IMR-90 (cell line): Measurements from ENCODE around the gene NDUFA7. TPM values are rescaled to one million over a fixed set of nuclear protein-coding genes. Genes with fewer than 3 reads are reported as not detected.

Source experiments
- ATAC-seq: fragments of 200-7000 bp; cut with Tn5 transposase; 2 replicates; pipeline ENCODE4 v1.9.1; 2020; ENCODE audit warnings: low read depth, mild to moderate bottlenecking, moderate library complexity
- BruUV-seq: library from RNA; stranded (reverse); fragments of 400-500 nt; replicated peaks from 2 replicates; lab custom pipeline; 2021; lab: Mats Ljungman, UMichigan
- CTCF ChIA-PET: fragments of 300-600 bp; formaldehyde crosslinking; extraction: SDS; loops from one replicate; lab custom pipeline; 2021; ENCODE audit warnings: antibody characterized with exemption; lab: Yijun Ruan, JAX
- POLR2A ChIA-PET: fragments of 300-600 bp; sonication (Branson Sonifier 250); formaldehyde crosslinking; loops from one replicate; lab custom pipeline; 2022; ENCODE audit warnings: antibody characterized with exemption; ENCODE audit not compliant: unreplicated experiment; lab: Charles Lee
- DNase-seq: peaks from one replicate; pipeline ENCODE4 v3.0.0; 2013
- H2AFZ ChIP-seq: replicated peaks from 2 replicates; pipeline ENCODE3; 2013; ENCODE audit warnings: low read length, mild to moderate bottlenecking; ENCODE audit not compliant: poor library complexity
- H2AK5ac ChIP-seq: 2 replicates; pipeline ENCODE4 v1.6.1; 2013; ENCODE audit warnings: low read depth, low read length, inconsistent platforms
- H2AK9ac ChIP-seq: replicated peaks from 2 replicates; pipeline ENCODE3; 2013; ENCODE audit warnings: mild to moderate bottlenecking, low read depth, low read length, moderate library complexity; ENCODE audit not compliant: poor library complexity
- H2BK120ac ChIP-seq: 2 replicates; pipeline ENCODE4 v1.6.1; 2013; ENCODE audit warnings: low read depth, low read length, inconsistent platforms
- H2BK15ac ChIP-seq: 3 replicates; pipeline ENCODE4 v1.6.1; 2013; ENCODE audit warnings: low read depth, low read length, inconsistent platforms
- H2BK20ac ChIP-seq: 2 replicates; pipeline ENCODE4 v1.6.1; 2013; ENCODE audit warnings: low read depth, mild to moderate bottlenecking, inconsistent platforms, low read length, moderate library complexity
- H2BK5ac ChIP-seq: 2 replicates; pipeline ENCODE4 v1.6.1; 2013; ENCODE audit warnings: mild to moderate bottlenecking, low read depth, low read length, inconsistent platforms; ENCODE audit not compliant: poor library complexity, severe bottlenecking
- H3K14ac ChIP-seq: replicated peaks from 2 replicates; pipeline ENCODE4 v1.6.1; 2013; ENCODE audit warnings: low read depth, low read length, inconsistent platforms
- H3K18ac ChIP-seq: 2 replicates; pipeline ENCODE4 v1.6.1; 2013; ENCODE audit warnings: low read depth, low read length, control low read depth
- H3K23ac ChIP-seq: 2 replicates; pipeline ENCODE4 v1.6.1; 2013; ENCODE audit warnings: low read depth, low read length, inconsistent platforms
- H3K27ac ChIP-seq: 2 replicates; pipeline ENCODE4 v1.5.1; 2013; ENCODE audit warnings: mild to moderate bottlenecking, control low read depth, low read length; ENCODE audit not compliant: insufficient read depth
- H3K27me3 ChIP-seq: 2 replicates; pipeline ENCODE4 v1.6.1; 2013; ENCODE audit warnings: low read length; ENCODE audit not compliant: control insufficient read depth, insufficient read depth
- H3K36me3 ChIP-seq: 2 replicates; pipeline ENCODE4 v1.6.1; 2013; ENCODE audit warnings: low read length, mixed read lengths; ENCODE audit not compliant: control insufficient read depth, insufficient read depth
- H3K4ac ChIP-seq: 2 replicates; pipeline ENCODE4 v1.6.1; 2013; ENCODE audit warnings: low read depth, low read length, inconsistent platforms
- H3K4me1 ChIP-seq: 2 replicates; pipeline ENCODE4 v1.6.1; 2013; ENCODE audit warnings: low read length, mixed read lengths; ENCODE audit not compliant: control insufficient read depth, insufficient read depth
- H3K4me2 ChIP-seq: 2 replicates; pipeline ENCODE4 v1.6.1; 2013; ENCODE audit warnings: low read depth, mild to moderate bottlenecking, control low read depth, low read length, moderate library complexity
- H3K4me3 ChIP-seq: 2 replicates; pipeline ENCODE4 v1.5.1; 2013; ENCODE audit warnings: low read depth, mild to moderate bottlenecking, control low read depth, low read length, moderate library complexity; ENCODE audit not compliant: insufficient read depth
- H3K56ac ChIP-seq: 2 replicates; pipeline ENCODE4 v1.6.1; 2013; ENCODE audit warnings: low read length, inconsistent platforms; ENCODE audit not compliant: insufficient read depth; ENCODE audit errors: extremely low read depth
- H3K79me1 ChIP-seq, 2 experiments: 2 replicates each; pipeline ENCODE4 v1.6.1; 2013; ENCODE audit warnings: low read length in 2 of 2, inconsistent platforms in 1 of 2, low read depth in 1 of 2
- H3K9ac ChIP-seq: 2 replicates; pipeline ENCODE4 v1.6.1; 2013; ENCODE audit warnings: low read depth, low read length, control low read depth
- H3K9me1 ChIP-seq: 2 replicates; pipeline ENCODE4 v1.6.1; 2013; ENCODE audit warnings: low read length, inconsistent platforms; ENCODE audit not compliant: insufficient read depth
- H3K9me3 ChIP-seq: 2 replicates; pipeline ENCODE4 v1.6.1; 2013; ENCODE audit warnings: low read length; ENCODE audit not compliant: control insufficient read depth, insufficient read depth
- H4K20me1 ChIP-seq: 2 replicates; pipeline ENCODE4 v1.6.1; 2013; ENCODE audit warnings: low read length, inconsistent platforms; ENCODE audit not compliant: insufficient read depth
- H4K5ac ChIP-seq: 2 replicates; pipeline ENCODE4 v1.6.1; 2013; ENCODE audit warnings: mild to moderate bottlenecking, low read depth, low read length, control low read depth
- H4K8ac ChIP-seq, 2 experiments: 2 replicates each; pipeline ENCODE4 v1.6.1; 2013; ENCODE audit warnings: low read depth in 2 of 2, low read length in 2 of 2, control low read depth in 1 of 2, inconsistent platforms in 1 of 2
- H4K91ac ChIP-seq: 2 replicates; pipeline ENCODE4 v1.6.1; 2013; ENCODE audit warnings: low read depth, low read length, inconsistent platforms; ENCODE audit not compliant: insufficient read depth
- BHLHE40 ChIP-seq: fragments of 150-350 bp; IDR thresholded peaks from 2 replicates; pipeline ENCODE4 v1.6.1; 2016; ENCODE audit warnings: mild to moderate bottlenecking, low read depth, low read length
- CEBPB ChIP-seq: IDR thresholded peaks from 2 replicates; pipeline ENCODE4 v1.6.1; 2012; ENCODE audit warnings: low read depth, low read length, improper control_type of control experiment
- CHD1 ChIP-seq: IDR thresholded peaks from 2 replicates; pipeline ENCODE4 v1.6.1; 2012; ENCODE audit warnings: low read depth, low read length, improper control_type of control experiment
- CTCF ChIP-seq: conservative IDR thresholded peaks from 2 replicates; pipeline ENCODE4 v1.5.1; 2012; ENCODE audit warnings: mild to moderate bottlenecking, low read depth, low read length, improper control_type of control experiment
- FOS ChIP-seq: fragments of 150-350 bp; IDR thresholded peaks from 2 replicates; pipeline ENCODE4 v1.6.1; 2016; ENCODE audit warnings: low read depth, low read length
- MXI1 ChIP-seq: IDR thresholded peaks from 2 replicates; pipeline ENCODE4 v1.6.1; 2012; ENCODE audit warnings: low read depth, mild to moderate bottlenecking, low read length, moderate library complexity, borderline replicate concordance
- NFE2L2 ChIP-seq: fragments of 150-350 bp; IDR thresholded peaks from 2 replicates; pipeline ENCODE4 v1.6.1; 2016; ENCODE audit warnings: low read depth, mild to moderate bottlenecking, low read length
- RAD21 ChIP-seq: IDR thresholded peaks from 2 replicates; pipeline ENCODE4 v1.6.1; 2012; ENCODE audit warnings: low read length, improper control_type of control experiment
- RCOR1 ChIP-seq: IDR thresholded peaks from 2 replicates; pipeline ENCODE4 v1.6.1; 2012; ENCODE audit warnings: mild to moderate bottlenecking, low read length, improper control_type of control experiment; ENCODE audit not compliant: insufficient replicate concordance
- RFX5 ChIP-seq: IDR thresholded peaks from 2 replicates; pipeline ENCODE4 v1.8.0; 2012; ENCODE audit warnings: low read depth, mild to moderate bottlenecking, low read length, moderate library complexity
- USF2 ChIP-seq: fragments of 150-350 bp; IDR thresholded peaks from 2 replicates; pipeline ENCODE4 v1.6.1; 2017; ENCODE audit warnings: mild to moderate bottlenecking, antibody characterized with exemption, low read length, low read depth
- whole genome bisulfite sequencing, 2 experiments: methylation state at CpG; one replicate each; pipeline versions ENCODE4 v1.1.5 to v1.1.7; 2013; ENCODE audit warnings: missing lambda C conversion rate in 2 of 2; ENCODE audit not compliant: insufficient read length in 1 of 2; ENCODE audit errors: extremely low coverage in 2 of 2; 5-methylcytosine and 5-hydroxymethylcytosine counted together
- dilution Hi-C: fragments of 300-500 bp; cut with HindIII; formaldehyde crosslinking; loops from one replicate; pipeline ENCODE4 v1.14.3; 2018; ENCODE audit warnings: low sequenced_read_pairs; ENCODE audit not compliant: unreplicated experiment
- in situ Hi-C: fragments of 300-500 bp; cut with MboI; formaldehyde crosslinking; loops from 3 replicates; pipeline ENCODE4 v1.14.3; 2019; ENCODE audit warnings: low sequenced_read_pairs, inconsistent platforms, mixed read lengths
- intact Hi-C: fragments of 100-400 bp; cut with micrococcal nuclease; formaldehyde crosslinking; loops from 2 replicates; pipeline ENCODE4 v1.10.0; 2022
- polyA plus RNA-seq, 3 experiments: library from polyadenylated mRNA; depleted of rRNA; stranded (reverse); fragments of >200 nt; gene quantifications; 2 replicates each; pipeline ENCODE4 v1.2.3, GENCODE V29; 2012; ENCODE audit warnings: low replicate concordance in 1 of 3
- total RNA-seq: library from RNA; depleted of rRNA; stranded (reverse); fragments of >200 nt; gene quantifications from 2 replicates; pipeline ENCODE4 v1.2.3, GENCODE V29; 2012
- TF ChIP-seq, protein P1 (sequence below): fragments of 150-350 bp; IDR thresholded peaks from 2 replicates; pipeline ENCODE4 v1.6.1; 2016; ENCODE audit warnings: low read depth, mild to moderate bottlenecking, low read length, moderate library complexity, borderline replicate concordance

NDUFA7 gene
- total and polyA plus RNA-seq, 2 of the 4 experiments (the other 2 are of a cell fraction): 20.6 to 50.7 TPM

DNA sequence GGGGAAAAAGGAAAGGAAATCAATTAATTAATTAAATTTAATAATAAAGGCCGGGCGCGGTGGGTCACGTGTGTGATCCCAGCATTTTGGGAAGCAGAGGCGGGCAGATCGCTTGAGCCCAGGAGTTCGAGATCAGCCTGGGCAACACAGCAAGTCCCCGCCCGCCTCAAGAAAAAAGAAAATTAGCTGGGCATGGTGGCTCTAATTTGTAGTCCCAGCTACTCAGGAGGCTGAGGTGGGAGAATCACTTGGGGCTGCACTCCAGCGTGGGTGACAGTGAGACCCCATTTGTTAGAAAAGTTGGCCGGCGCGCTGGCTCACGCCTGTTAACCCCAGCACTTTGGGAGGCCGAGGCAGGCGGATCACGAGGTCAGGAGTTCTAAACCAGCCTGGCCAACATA lies 12.3 kb downstream of the NDUFA7 start:
- Histone ChIP-seq H3K9ac (no peak overlapping the region), H2AK9ac (no peak overlapping the region), H4K5ac (no peak overlapping the region), H3K36me3 (peaks cover 16% of the 10 kb centered on the region), H2BK5ac (no peak overlapping the region), H2BK15ac (no peak overlapping the region), H3K14ac (no peak overlapping the region), H3K4me2 (no peak overlapping the region), H2AK5ac (no peak overlapping the region; the same call in 1 of the 2 replicates), H3K18ac (no peak overlapping the region), H3K79me1 (peaks cover 6 to 22% of the 10 kb centered on the region in 2 experiments; a peak in 3 of 4 replicates), H2BK20ac (no peak overlapping the region), H3K4ac (no peak overlapping the region), H3K56ac (no peak overlapping the region), H3K27ac (no peak overlapping the region), H4K8ac (no peak overlapping the region), H2BK120ac (no peak overlapping the region), H3K4me3 (no peak overlapping the region), H3K9me3 (no peaks in the 10 kb centered on the region), H2AFZ (no peak overlapping the region), H3K9me1 (peaks cover 3% of the 10 kb centered on the region), H3K23ac (no peak overlapping the region), H4K91ac (no peak overlapping the region), H3K27me3 (no peaks in the 10 kb centered on the region), H3K4me1 (peaks cover 5% of the 10 kb centered on the region), H4K20me1 (no peaks in the 10 kb centered on the region)
- ChIA-PET CTCF (no interaction called here), POLR2A (no interaction called here)
- ATAC-seq (no peak), DNase-seq (no peak)
- intact Hi-C loops (no loop called here), in situ Hi-C loops (no loop called here), dilution Hi-C loops (no loop called here)
- TF ChIP-seq MXI1: no peak
- TF ChIP-seq CEBPB: no peak
- no peak for TF ChIP-seq USF2
- no peak for TF ChIP-seq RFX5
- TF ChIP-seq CHD1: no peak
- no peak for TF ChIP-seq CTCF
- TF ChIP-seq, protein P1, sequence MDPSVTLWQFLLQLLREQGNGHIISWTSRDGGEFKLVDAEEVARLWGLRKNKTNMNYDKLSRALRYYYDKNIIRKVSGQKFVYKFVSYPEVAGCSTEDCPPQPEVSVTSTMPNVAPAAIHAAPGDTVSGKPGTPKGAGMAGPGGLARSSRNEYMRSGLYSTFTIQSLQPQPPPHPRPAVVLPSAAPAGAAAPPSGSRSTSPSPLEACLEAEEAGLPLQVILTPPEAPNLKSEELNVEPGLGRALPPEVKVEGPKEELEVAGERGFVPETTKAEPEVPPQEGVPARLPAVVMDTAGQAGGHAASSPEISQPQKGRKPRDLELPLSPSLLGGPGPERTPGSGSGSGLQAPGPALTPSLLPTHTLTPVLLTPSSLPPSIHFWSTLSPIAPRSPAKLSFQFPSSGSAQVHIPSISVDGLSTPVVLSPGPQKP: no peak
- no peak for TF ChIP-seq BHLHE40
- no peak for TF ChIP-seq RCOR1
- no peak for TF ChIP-seq FOS
- TF ChIP-seq RAD21: no peak
- no peak for TF ChIP-seq NFE2L2
- no TSS peak for BruUV-seq
- WGBS, 2 experiments: 81% methylated on average over 9 of the region's 17 CpGs; no CpG with 5 or more reads in 1 of the 2 experiments
